Erythroblast (primary cell): Measurements from ENCODE around the gene SLC25A20.

Experiments
- GATA1 ChIP-seq: IDR thresholded peaks from 2 replicates; pipeline ENCODE4 v1.6.1; 2011; ENCODE audit warnings: low read depth, mild to moderate bottlenecking, control low read depth, low read length, moderate library complexity
- POLR2A ChIP-seq: IDR thresholded peaks from 2 replicates; pipeline ENCODE4 v1.6.1; 2011; ENCODE audit warnings: mild to moderate bottlenecking, low read length

GRCh38 chr3:48879994-48880377 lies 18.7 kb downstream of the SLC25A20 start:
- TF ChIP-seq POLR2A (no peak), GATA1 (no peak)
